Measurements from ENCODE around the gene ANKRD34B. TPM values are rescaled to one million over a fixed set of nuclear protein-coding genes. Genes with fewer than 3 reads are reported as not detected.
"Not testable (repeated sequence)": the region's sequence is repeated elsewhere in the genome, so short reads cannot be mapped to it uniquely, and the experiment has no call there.

Gene ANKRD34B
- total RNA-seq, 1 experiment from 2014 or later = not detected

GRCh38 chr5:80591352-80591751 lies 21.3 kb upstream of the ANKRD34B start:
- no peak for DNase-seq (ENCODE audit: low read depth in 1 of 2, low spot score in 2 of 2)
- Histone ChIP-seq H3K36me3 (no peaks in the 10 kb centered on the region), H3K4me1 (replicated peaks) (no peaks in the 10 kb centered on the region), H3K27me3 (replicated peaks) (no peaks in the 10 kb centered on the region), H3K4me3 (no peak overlapping the region), H3K27ac (no peak overlapping the region), H3K9me3 (replicated peaks) (no peaks in the 10 kb centered on the region)

- Histone ChIP-seq H3K9me3 (replicated peaks) (no peaks in the 10 kb centered on the region), H3K27ac (no peak overlapping the region), H3K4me1 (replicated peaks) (no peaks in the 10 kb centered on the region), H3K4me3 (no peak overlapping the region), H3K27me3 (replicated peaks) (no peaks in the 10 kb centered on the region), H3K36me3 (no peaks in the 10 kb centered on the region)
- DNase-seq (ENCODE audit: low read depth in 1 of 2, low spot score in 2 of 2) = no peak
Observed at GRCh38 chr5:80590766-80591165, 20.7 kb upstream of the ANKRD34B start.

GRCh38 chr5:80588858-80589540 lies 18.9 kb upstream of the ANKRD34B start:
- DNase-seq (ENCODE audit: low read depth in 1 of 2, low spot score in 2 of 2) = no peak
- H3K4me3 ChIP-seq = no peak overlapping the region
- H3K9me3 ChIP-seq (replicated peaks) = no peaks in the 10 kb centered on the region
- no peaks in the 10 kb centered on the region for H3K27me3 ChIP-seq (replicated peaks)
- no peaks in the 10 kb centered on the region for H3K4me1 ChIP-seq (replicated peaks)
- H3K36me3 ChIP-seq = no peaks in the 10 kb centered on the region
- H3K27ac ChIP-seq = no peak overlapping the region

GRCh38 chr5:80584770-80585169 lies 14.7 kb upstream of the ANKRD34B start:
- no peaks in the 10 kb centered on the region for H3K36me3 ChIP-seq
- H3K27ac ChIP-seq = no peak overlapping the region
- H3K27me3 ChIP-seq (replicated peaks) = no peaks in the 10 kb centered on the region
- no peak overlapping the region for H3K4me3 ChIP-seq
- DNase-seq (ENCODE audit: low read depth in 1 of 2, low spot score in 2 of 2) = no peak
- no peaks in the 10 kb centered on the region for H3K9me3 ChIP-seq (replicated peaks)
- no peaks in the 10 kb centered on the region for H3K4me1 ChIP-seq (replicated peaks)

- H3K36me3 ChIP-seq; H3K27ac ChIP-seq; DNase-seq (ENCODE audit: low read depth in 1 of 2, low spot score in 2 of 2); H3K4me3 ChIP-seq; H3K4me1 ChIP-seq (replicated peaks); H3K9me3 ChIP-seq (replicated peaks); H3K27me3 ChIP-seq (replicated peaks): not testable (repeated sequence)
Observed at GRCh38 chr5:80580291-80580690, 10.2 kb upstream of the ANKRD34B start.

GRCh38 chr5:80579050-80579449 lies 9.0 kb upstream of the ANKRD34B start:
- Histone ChIP-seq H3K27me3 (replicated peaks) (peaks cover 19% of the 10 kb centered on the region), H3K4me1 (replicated peaks) (no peaks in the 10 kb centered on the region), H3K27ac (no peak overlapping the region), H3K9me3 (replicated peaks) (no peaks in the 10 kb centered on the region; the same call in 1 of the 2 replicates), H3K36me3 (no peaks in the 10 kb centered on the region), H3K4me3 (no peak overlapping the region)
- no peak for DNase-seq (ENCODE audit: low read depth in 1 of 2, low spot score in 2 of 2)

- H3K4me1 ChIP-seq (replicated peaks) = no peaks in the 10 kb centered on the region
- H3K27me3 ChIP-seq (replicated peaks) = peaks cover 20% of the 10 kb centered on the region
- no peak for DNase-seq (ENCODE audit: low read depth in 1 of 2, low spot score in 2 of 2)
Observed at GRCh38 chr5:80577707-80578106, 7.6 kb upstream of the ANKRD34B start.

GRCh38 chr5:80576383-80576782 lies 6.3 kb upstream of the ANKRD34B start:
- Histone ChIP-seq H3K27ac (no peak overlapping the region), H3K36me3 (no peaks in the 10 kb centered on the region), H3K9me3 (replicated peaks) (no peaks in the 10 kb centered on the region; the same call in 1 of the 2 replicates), H3K4me1 (replicated peaks) (no peaks in the 10 kb centered on the region), H3K4me3 (no peak overlapping the region), H3K27me3 (replicated peaks) (peaks cover 31% of the 10 kb centered on the region)
- no peak for DNase-seq (ENCODE audit: low read depth in 1 of 2, low spot score in 2 of 2)

More at GRCh38 chr5:80577707-80578106, 7.6 kb upstream of the ANKRD34B start:
- Histone ChIP-seq H3K27ac (no peak overlapping the region), H3K4me3 (no peak overlapping the region), H3K36me3 (no peaks in the 10 kb centered on the region), H3K9me3 (replicated peaks) (no peaks in the 10 kb centered on the region; the same call in 1 of the 2 replicates)

GRCh38 chr5:80573062-80573461 lies 3.0 kb upstream of the ANKRD34B start:
- no peaks in the 10 kb centered on the region; the same call in 1 of the 2 replicates for H3K9me3 ChIP-seq (replicated peaks)
- no peak overlapping the region for H3K27ac ChIP-seq
- H3K4me3 ChIP-seq = no peak overlapping the region
- H3K4me1 ChIP-seq (replicated peaks) = peaks cover 8% of the 10 kb centered on the region
- H3K27me3 ChIP-seq (replicated peaks) = peaks cover 63% of the 10 kb centered on the region
- H3K36me3 ChIP-seq = no peaks in the 10 kb centered on the region
- no peak for DNase-seq (ENCODE audit: low read depth in 1 of 2, low spot score in 2 of 2)

GRCh38 chr5:80569086-80569960 lies 757 bp downstream of the ANKRD34B start:
- DNase-seq (ENCODE audit: low read depth in 1 of 2, low spot score in 2 of 2) = no peak
- H3K36me3 ChIP-seq = no peaks in the 10 kb centered on the region
- H3K4me1 ChIP-seq (replicated peaks) = peaks cover 8% of the 10 kb centered on the region
- H3K9me3 ChIP-seq (replicated peaks) = no peaks in the 10 kb centered on the region; the same call in 1 of the 2 replicates
- H3K27me3 ChIP-seq (replicated peaks) = peaks cover 58% of the 10 kb centered on the region
- no peak overlapping the region; the same call in 1 of the 2 replicates for H3K4me3 ChIP-seq
- no peak overlapping the region for H3K27ac ChIP-seq

GRCh38 chr5:80568251-80568650 lies 1.8 kb downstream of the ANKRD34B start:
- H3K4me1 ChIP-seq (replicated peaks) = peaks cover 8% of the 10 kb centered on the region
- no peak overlapping the region for H3K27ac ChIP-seq
- H3K36me3 ChIP-seq = no peaks in the 10 kb centered on the region
- no peaks in the 10 kb centered on the region for H3K9me3 ChIP-seq (replicated peaks)
- no peak overlapping the region for H3K4me3 ChIP-seq
- peaks cover 64% of the 10 kb centered on the region for H3K27me3 ChIP-seq (replicated peaks)
- DNase-seq (ENCODE audit: low read depth in 1 of 2, low spot score in 2 of 2) = no peak

GRCh38 chr5:80566711-80567259 lies 3.3 kb downstream of the ANKRD34B start:
- no peak for DNase-seq (ENCODE audit: low read depth in 1 of 2, low spot score in 2 of 2)
- H3K9me3 ChIP-seq (replicated peaks) = no peaks in the 10 kb centered on the region
- peaks cover 8% of the 10 kb centered on the region for H3K4me1 ChIP-seq (replicated peaks)
- no peak overlapping the region for H3K27ac ChIP-seq
- peaks cover 65% of the 10 kb centered on the region for H3K27me3 ChIP-seq (replicated peaks)
- no peaks in the 10 kb centered on the region for H3K36me3 ChIP-seq
- no peak overlapping the region for H3K4me3 ChIP-seq

- Histone ChIP-seq H3K4me1 (replicated peaks) (peaks cover 8% of the 10 kb centered on the region), H3K9me3 (replicated peaks) (no peaks in the 10 kb centered on the region), H3K36me3 (no peaks in the 10 kb centered on the region), H3K27me3 (replicated peaks) (peaks cover 62% of the 10 kb centered on the region), H3K4me3 (no peak overlapping the region), H3K27ac (no peak overlapping the region)
- DNase-seq (ENCODE audit: low read depth in 1 of 2, low spot score in 2 of 2) = no peak
Observed at GRCh38 chr5:80565330-80565729, 4.8 kb downstream of the ANKRD34B start.

GRCh38 chr5:80559244-80559643 lies 10.8 kb downstream of the ANKRD34B start:
- Histone ChIP-seq H3K4me3 (no peak overlapping the region), H3K9me3 (replicated peaks) (no peaks in the 10 kb centered on the region), H3K4me1 (replicated peaks) (no peaks in the 10 kb centered on the region), H3K36me3 (no peaks in the 10 kb centered on the region), H3K27ac (no peak overlapping the region), H3K27me3 (replicated peaks) (peaks cover 39% of the 10 kb centered on the region)
- no peak for DNase-seq (ENCODE audit: low read depth in 1 of 2, low spot score in 2 of 2)

Measured in SJSA1 (cell line).